GM19328 (cell line): ENCODE results near the gene NACC1.

Source experiments
- ATAC-seq: cut with Tn5 transposase; IDR thresholded peaks from one replicate; pipeline ENCODE4 v1.9.1; 2021; ENCODE audit warnings: mild to moderate bottlenecking, moderate library complexity; ENCODE audit not compliant: unreplicated experiment

NACC1 gene

DNA sequence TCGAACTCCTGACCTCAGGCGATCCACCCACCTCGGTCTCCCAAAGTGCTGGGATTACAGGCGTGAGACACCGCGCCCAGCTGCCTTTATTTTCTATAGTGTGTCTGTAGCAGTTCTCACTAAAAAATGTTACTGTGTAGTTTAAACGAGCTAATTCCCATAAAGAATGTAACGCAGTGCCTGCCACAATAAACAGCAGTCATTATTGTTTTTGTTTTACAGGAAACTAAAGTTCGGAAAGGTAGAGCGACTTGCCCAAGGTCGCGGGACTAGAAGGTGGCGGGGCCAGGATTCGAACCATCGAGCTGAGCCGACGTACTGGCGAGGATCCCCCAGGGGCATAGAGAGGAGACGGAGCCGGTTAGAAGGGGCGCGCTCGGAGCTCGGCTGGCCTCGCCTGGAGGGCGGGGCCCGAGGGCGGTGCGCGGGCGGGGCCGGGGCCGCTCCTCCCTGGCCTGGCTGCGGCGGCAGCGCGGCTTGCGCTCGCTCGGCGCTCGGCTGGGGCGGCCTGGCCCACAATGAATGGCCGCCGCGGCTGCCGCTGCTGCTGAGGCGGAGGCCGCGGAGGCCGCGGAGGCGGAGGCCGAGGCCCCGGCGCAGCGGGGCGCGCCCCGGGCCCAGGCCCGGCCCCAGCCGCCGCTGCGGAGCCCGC, at the start of gene NACC1:
Gene NACC1, plus strand, starts transcription at position 493 of the 652 bp plus-strand sequence. CDS start 16,944 bp downstream, outside the sequence.
- peak; percentile 62 for ATAC-seq

GRCh38 chr19:13069415-13070359, 48.4 kb upstream of the NACC1 start:
- ATAC-seq, result no peak

GRCh38 chr19:13070425-13071140, 47.5 kb upstream of the NACC1 start:
- no peak for ATAC-seq

GRCh38 chr19:13071444-13072187, 46.4 kb upstream of the NACC1 start:
- ATAC-seq, result no peak

GRCh38 chr19:13072188-13072908, 45.7 kb upstream of the NACC1 start:
- ATAC-seq, result no peak

- ATAC-seq, result no peak
Measured at GRCh38 chr19:13073263-13073662, 44.8 kb upstream of the NACC1 start.

- no peak for ATAC-seq
Measured at GRCh38 chr19:13074378-13074777, 43.7 kb upstream of the NACC1 start.

DNA sequence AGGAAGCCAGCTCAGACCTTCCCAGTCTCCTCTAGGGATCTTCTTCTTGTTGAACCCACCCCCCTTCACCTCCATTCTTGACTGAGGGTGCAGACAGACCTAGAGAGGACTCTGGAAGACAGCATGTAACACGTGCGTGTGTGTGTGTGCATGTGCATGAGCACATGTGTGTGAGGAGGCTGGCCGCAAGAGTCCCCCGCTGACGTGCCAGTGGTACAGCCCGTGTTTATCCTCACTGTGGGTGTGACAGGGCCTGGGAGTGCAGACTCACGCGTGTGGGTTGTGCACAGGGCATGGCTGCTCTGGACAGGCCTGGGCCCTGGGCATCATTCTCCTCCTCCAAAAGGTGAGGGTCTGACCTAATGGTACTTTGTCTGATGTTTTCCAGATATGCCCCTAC, 41.7 kb upstream of the NACC1 start:
- no peak for ATAC-seq

DNA sequence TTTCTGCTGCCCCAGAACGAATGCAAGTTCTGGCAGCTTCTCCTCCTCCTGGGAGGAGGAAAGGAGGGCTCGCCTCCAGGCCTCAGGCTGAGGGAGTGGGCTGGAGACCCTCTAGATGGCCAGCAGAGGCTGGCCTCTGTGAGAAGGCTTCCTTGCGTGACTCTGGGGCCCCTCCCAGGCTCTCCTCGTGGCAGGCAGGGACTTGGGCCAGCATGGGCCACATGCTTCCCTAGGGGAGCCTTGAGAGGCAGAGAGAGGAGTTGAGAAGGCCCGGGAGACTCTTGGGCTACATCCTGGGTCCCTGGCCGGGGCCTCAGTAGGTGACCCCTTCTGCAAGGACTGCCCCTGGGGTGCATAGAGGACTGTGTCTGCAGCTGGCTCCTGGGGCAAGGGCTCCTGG, 41.3 kb upstream of the NACC1 start:
- ATAC-seq, result no peak

DNA sequence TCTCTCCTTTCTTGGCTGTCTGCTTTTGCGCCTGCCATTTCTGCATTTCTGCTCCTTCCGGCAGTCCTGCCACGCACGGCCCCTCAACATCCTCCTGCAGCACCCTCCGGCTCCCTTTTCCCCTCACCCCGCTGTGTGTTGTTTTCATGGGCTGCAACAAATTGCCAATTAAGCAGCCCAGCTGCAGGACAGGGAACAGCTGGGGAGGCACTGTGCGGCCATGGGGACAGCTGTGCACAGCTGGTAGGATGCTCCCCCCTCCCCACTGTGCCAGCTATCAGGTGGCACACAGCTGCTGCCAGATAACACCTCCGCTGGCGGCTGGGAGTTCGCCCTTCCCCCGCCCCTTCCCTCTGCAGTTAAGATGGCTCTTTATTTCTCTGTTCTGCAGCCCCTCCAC, 40.8 kb upstream of the NACC1 start:
- no peak for ATAC-seq

GRCh38 chr19:13078381-13078780, 39.7 kb upstream of the NACC1 start:
- no peak for ATAC-seq

- ATAC-seq, result no peak
Measured at GRCh38 chr19:13078897-13079541, 39.0 kb upstream of the NACC1 start.

- no peak for ATAC-seq
Measured at GRCh38 chr19:13079542-13079986, 38.5 kb upstream of the NACC1 start.

DNA sequence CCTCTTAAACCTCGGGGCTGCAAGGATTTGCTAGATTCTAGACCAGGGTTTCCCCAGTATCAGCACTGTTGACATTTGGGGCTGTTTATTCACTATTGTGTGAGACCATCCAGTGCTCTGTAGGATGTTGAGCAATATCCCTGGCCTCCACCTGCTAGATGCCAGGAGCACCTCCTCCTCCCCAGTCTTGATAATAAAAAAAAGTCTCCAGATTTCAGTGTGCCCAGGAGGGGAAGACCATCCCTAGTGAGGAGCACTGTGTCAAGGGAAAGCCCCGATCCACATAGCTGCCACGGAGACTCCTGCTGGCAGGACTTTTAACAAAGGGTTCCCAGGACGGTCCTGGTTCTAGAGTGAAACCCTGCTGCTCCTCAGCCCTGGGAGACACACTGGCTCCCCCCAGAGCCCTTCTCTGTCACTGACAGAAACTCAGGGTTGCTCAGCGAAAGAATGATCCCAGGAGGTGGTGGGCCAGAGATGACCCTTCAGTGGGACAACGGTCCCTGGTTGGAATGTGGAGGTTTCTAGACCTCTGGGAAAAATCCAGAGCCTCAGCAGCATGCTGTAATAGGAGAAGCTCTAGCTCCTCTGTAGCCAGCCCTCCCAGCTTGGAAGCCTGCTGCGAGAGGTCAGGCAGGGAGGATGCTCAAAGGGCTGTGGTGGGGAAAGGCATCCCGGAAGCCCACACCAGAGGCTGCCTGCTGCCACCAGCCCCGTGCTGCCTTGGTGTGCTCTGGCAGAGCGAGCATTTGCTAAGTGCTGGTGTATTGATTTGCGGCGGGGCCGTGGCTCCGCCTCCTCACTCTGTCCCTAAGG, 35.7 kb upstream of the NACC1 start:
- ATAC-seq, result no peak

DNA sequence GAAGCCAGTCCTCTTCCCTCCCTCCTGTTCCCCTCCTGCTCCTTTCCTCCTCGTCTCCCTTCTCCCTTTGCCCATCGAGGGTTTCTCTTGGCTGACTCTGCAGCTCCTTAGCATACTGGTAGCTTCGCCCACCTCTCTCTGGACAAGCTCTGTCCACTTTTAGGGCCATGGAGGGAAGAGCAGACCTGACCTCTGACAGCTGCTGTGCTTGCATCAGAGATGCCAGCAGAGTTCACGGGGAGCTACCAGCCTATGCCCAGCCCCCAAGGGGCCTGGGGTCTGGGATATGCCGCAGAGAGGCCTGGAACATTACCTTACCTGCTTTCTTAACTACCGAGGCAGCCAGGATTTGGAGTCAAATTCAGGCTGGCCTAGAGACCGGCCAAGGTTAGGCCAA, 35.1 kb upstream of the NACC1 start:
- ATAC-seq, result no peak

- no peak for ATAC-seq
Measured at GRCh38 chr19:13083627-13084026, 34.4 kb upstream of the NACC1 start.

GRCh38 chr19:13085666-13086065, 32.4 kb upstream of the NACC1 start:
- no peak for ATAC-seq

GRCh38 chr19:13086341-13086740, 31.7 kb upstream of the NACC1 start:
- no peak for ATAC-seq

GRCh38 chr19:13087295-13087694, 30.8 kb upstream of the NACC1 start:
- no peak for ATAC-seq
